DND-41 (cell line): Measurements from ENCODE around the gene NOC2L.

Source experiments
- CTCF ChIP-seq: IDR thresholded peaks from 2 replicates; pipeline ENCODE4 v1.5.1; 2012; ENCODE audit warnings: borderline replicate concordance, low read length, moderate library complexity, mild to moderate bottlenecking; ENCODE audit not compliant: poor library complexity, severe bottlenecking; ENCODE audit errors: extremely low read depth
- EZH2 ChIP-seq: IDR thresholded peaks from 3 replicates; pipeline ENCODE4 v1.6.1; 2012; ENCODE audit warnings: borderline replicate concordance, low read depth, mild to moderate bottlenecking, moderate library complexity, low read length, inconsistent platforms; ENCODE audit not compliant: severe bottlenecking

DNA sequence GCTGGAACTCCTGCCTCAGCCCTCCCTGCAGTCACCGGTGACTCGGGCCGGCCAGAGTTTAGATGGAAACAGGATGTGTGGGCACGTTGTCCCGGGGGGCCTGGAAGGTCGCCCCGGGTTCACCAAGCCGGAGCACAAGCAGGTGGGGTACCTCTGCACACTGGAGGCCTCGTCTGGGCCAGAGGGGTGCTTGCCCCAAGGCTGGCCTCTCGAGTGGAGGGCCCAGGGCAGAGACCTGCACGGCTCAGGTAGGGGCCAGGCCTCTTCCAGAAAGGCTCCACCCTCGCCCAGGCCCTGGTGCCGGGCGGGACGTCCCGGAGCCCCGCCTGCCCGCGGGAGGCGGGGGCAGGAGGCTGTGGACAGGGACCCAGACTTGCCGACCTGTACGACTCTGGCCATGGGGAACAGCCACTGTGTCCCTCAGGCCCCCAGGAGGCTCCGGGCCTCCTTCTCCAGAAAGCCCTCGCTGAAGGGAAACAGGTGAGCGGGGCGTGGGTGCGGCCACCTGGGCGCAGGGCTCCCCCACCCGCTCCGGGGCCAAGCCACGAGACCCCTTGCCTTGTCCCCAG is 7.2 kb upstream of the NOC2L start, which contains the start of gene PLEKHN1:
- TF ChIP-seq EZH2 (no peak), CTCF (no peak)
